Right lobe of liver (tissue), 6 donors: Measurements from ENCODE around the gene NFKBIL1. TPM values are rescaled to one million over a fixed set of nuclear protein-coding genes. Genes with fewer than 3 reads are reported as not detected.
A peak's percentile ranks its signal among the peaks of the same experiment; 100 is the strongest.

Experiments
- ATAC-seq, 4 donors: fragments of 200-7000 bp; cut with Tn5 transposase; one replicate each; pipeline ENCODE4 v1.9.1; 2020; ENCODE audit warnings: mild to moderate bottlenecking in 4 of 4, moderate library complexity in 4 of 4
- DNase-seq, 3 donors: peaks; one replicate each; pipeline ENCODE4 v3.0.0-alpha.2; 2020
- H3K27ac ChIP-seq, 3 donors: fragments of 200-600 bp; one replicate each; pipeline ENCODE4 v1.8.0; 2022
- H3K27me3 ChIP-seq, 2 donors: fragments of 200-600 bp; one replicate each; pipeline ENCODE4 v1.8.0; 2022
- H3K36me3 ChIP-seq, 4 donors: fragments of 200-600 bp; sonication (generic) in 1 of 4; one replicate each; pipeline versions ENCODE4 v1.5.1 to v1.8.0; 2017 to 2022; ENCODE audit warnings: control low read depth in 1 of 4
- H3K4me1 ChIP-seq, 4 donors: fragments of 200-600 bp; sonication (generic) in 1 of 4; one replicate each; pipeline versions ENCODE4 v1.5.1 to v1.8.0; 2017 to 2022; ENCODE audit warnings: control low read depth in 1 of 4
- H3K4me3 ChIP-seq, 3 donors: fragments of 200-600 bp; one replicate each; pipeline ENCODE4 v1.8.0; 2022
- H3K9me3 ChIP-seq, 4 donors: fragments of 200-600 bp; sonication (generic) in 1 of 4; one replicate each; pipeline versions ENCODE4 v1.5.1 to v1.8.0; 2017 to 2022; ENCODE audit warnings: control low read depth in 1 of 4
- CTCF ChIP-seq, 4 donors: fragments of 200-600 bp in 3 of 4; fragments of 450-650 bp in 1 of 4; IDR thresholded peaks; one replicate each; pipeline versions ENCODE4 v1.5.1 to v1.8.0; 2016 to 2022; ENCODE audit warnings: antibody characterized with exemption in 4 of 4, mild to moderate bottlenecking in 2 of 4
- POLR2A ChIP-seq: fragments of 450-650 bp; IDR thresholded peaks from one replicate; pipeline ENCODE4 v1.6.1; 2017; ENCODE audit warnings: antibody characterized with exemption, mild to moderate bottlenecking
- WGBS: methylation state at CpG from one replicate; pipeline ENCODE4 v1.1.6; 2018; ENCODE audit warnings: low coverage, low lambda C conversion rate; ENCODE audit not compliant: insufficient coverage; ENCODE audit errors: missing lambda C conversion rate; 5-methylcytosine and 5-hydroxymethylcytosine counted together
- intact Hi-C, 2 donors: fragments of 100-400 bp; cut with DNase I; formaldehyde crosslinking; loops; one replicate each; pipeline versions ENCODE4 v1.11.2 to v1.14.1; 2022
- total RNA-seq, 6 experiments: library from RNA; depleted of rRNA in 2 of 6; stranded (reverse); fragments of >200 nt in 2 of 6; fragmentation: NEBNext Ultra II Directional in 3 of 6; extraction: Animal tissue kit (Norgen Biotek cat#: 25700) in 3 of 6; gene quantifications; one replicate each; pipeline versions ENCODE4 v1.1.0 to v1.2.4, GENCODE V29; 2016 to 2023
- donor health status: DM: no; HTN: yes; CAD: no.
- donor health status: DM: no; HTN: no; CAD: no.
- donor health status: DM: no; HTN: no; CAD: no.
- donor health status: DM: no; HTN: yes; CAD: no.
- donor health status: DM: no; HTN: yes; CAD: no.

NFKBIL1 gene
- total RNA-seq, 6 experiments from 2014 or later: 7.5 to 10.2 (median 8.3) TPM

- TF ChIP-seq CTCF (IDR thresholded peaks at IDR 0.05) (no peak), POLR2A (no peak)
- H3K4me1 ChIP-seq: no peaks in the 10 kb centered on the region
- WGBS: 20% methylated on average over 1 of the region's 3 CpGs
- H3K4me3 ChIP-seq: peak within 1 kb of the TSS; percentile 66 to 76 (median 68)
- no peaks in the 10 kb centered on the region for H3K9me3 ChIP-seq
- intact Hi-C loops: no loop called here
- no peaks in the 10 kb centered on the region for H3K36me3 ChIP-seq
- ATAC-seq (no peak), DNase-seq (peak in 2 of 3 donors; percentile 45 to 68)
- peak within 1 kb of the TSS; percentile 58 to 85 (median 76) for H3K27ac ChIP-seq
- H3K27me3 ChIP-seq: no peaks in the 10 kb centered on the region
Measured at GRCh38 chr6:31582230-31582643, 34.8 kb downstream of the NFKBIL1 start, which contains the start of gene LTB. LTB (minus strand) TSS chr6:31582424; CDS start chr6:31582417, 7 bp downstream.

GRCh38 chr6:31585491-31585890 lies 38.1 kb downstream of the NFKBIL1 start:
- 38% methylated on average over 2 of the region's 2 CpGs for WGBS
- TF ChIP-seq POLR2A: no peak
- peak; percentile 13 to 27 (median 22) for TF ChIP-seq CTCF (IDR thresholded peaks at IDR 0.05)
- no peaks in the 10 kb centered on the region for H3K27me3 ChIP-seq
- intact Hi-C loops: no loop called here
- no peak overlapping the region for H3K27ac ChIP-seq
- H3K9me3 ChIP-seq: no peaks in the 10 kb centered on the region
- ATAC-seq (no peak), DNase-seq (no peak)
- H3K4me1 ChIP-seq: no peaks in the 10 kb centered on the region
- no peaks in the 10 kb centered on the region for H3K36me3 ChIP-seq
- H3K4me3 ChIP-seq: no peak overlapping the region

- ATAC-seq (peak; percentile 35 to 45 (median 38)), DNase-seq (peak in 1 of 3 donors; percentile 60)
- WGBS: 33% methylated on average over 1 of the region's 1 CpG
- H3K27ac ChIP-seq: peak within 1 kb of the TSS in 2 of 3 donors; percentile 22 to 26
- no peaks in the 10 kb centered on the region for H3K36me3 ChIP-seq
- intact Hi-C loops: no loop called here
- no peaks in the 10 kb centered on the region for H3K9me3 ChIP-seq
- TF ChIP-seq POLR2A (no peak), CTCF (IDR thresholded peaks at IDR 0.05) (no peak)
- no peaks in the 10 kb centered on the region for H3K4me1 ChIP-seq
- H3K27me3 ChIP-seq: no peaks in the 10 kb centered on the region
- peak within 1 kb of the TSS in 2 of 3 donors; percentile 9 to 12 for H3K4me3 ChIP-seq
Measured at GRCh38 chr6:31586008-31586407, 38.6 kb downstream of the NFKBIL1 start, which contains the start of gene LST1. LST1 (plus strand) TSS chr6:31586277; CDS start chr6:31587300, 1,023 bp downstream.

- Histone ChIP-seq H3K9me3 (no peaks in the 10 kb centered on the region), H3K4me1 (no peaks in the 10 kb centered on the region), H3K36me3 (no peaks in the 10 kb centered on the region), H3K27me3 (no peaks in the 10 kb centered on the region), H3K4me3 (peak overlapping the region in 2 of 3 donors; percentile 9 to 12), H3K27ac (peak overlapping the region in 2 of 3 donors; percentile 22 to 26)
- WGBS: 33% methylated on average over 2 of the region's 9 CpGs
- peak in 2 of 3 donors; percentile 37 to 63 for DNase-seq
- TF ChIP-seq CTCF (IDR thresholded peaks at IDR 0.05) (no peak), POLR2A (no peak)
- intact Hi-C loops: no loop called here
- peak; percentile 49 to 70 (median 57) for ATAC-seq
Measured at GRCh38 chr6:31586599-31587281, 39.3 kb downstream of the NFKBIL1 start.
